ENCODE data around the gene OTOF. TPM values are rescaled to one million over a fixed set of nuclear protein-coding genes. Genes with fewer than 3 reads are reported as not detected.

The OTOF gene
- total and polyA plus RNA-seq, 2 of the 4 experiments (the other 2 are of a cell fraction) = 0.03 TPM; not detected in 1

DNA sequence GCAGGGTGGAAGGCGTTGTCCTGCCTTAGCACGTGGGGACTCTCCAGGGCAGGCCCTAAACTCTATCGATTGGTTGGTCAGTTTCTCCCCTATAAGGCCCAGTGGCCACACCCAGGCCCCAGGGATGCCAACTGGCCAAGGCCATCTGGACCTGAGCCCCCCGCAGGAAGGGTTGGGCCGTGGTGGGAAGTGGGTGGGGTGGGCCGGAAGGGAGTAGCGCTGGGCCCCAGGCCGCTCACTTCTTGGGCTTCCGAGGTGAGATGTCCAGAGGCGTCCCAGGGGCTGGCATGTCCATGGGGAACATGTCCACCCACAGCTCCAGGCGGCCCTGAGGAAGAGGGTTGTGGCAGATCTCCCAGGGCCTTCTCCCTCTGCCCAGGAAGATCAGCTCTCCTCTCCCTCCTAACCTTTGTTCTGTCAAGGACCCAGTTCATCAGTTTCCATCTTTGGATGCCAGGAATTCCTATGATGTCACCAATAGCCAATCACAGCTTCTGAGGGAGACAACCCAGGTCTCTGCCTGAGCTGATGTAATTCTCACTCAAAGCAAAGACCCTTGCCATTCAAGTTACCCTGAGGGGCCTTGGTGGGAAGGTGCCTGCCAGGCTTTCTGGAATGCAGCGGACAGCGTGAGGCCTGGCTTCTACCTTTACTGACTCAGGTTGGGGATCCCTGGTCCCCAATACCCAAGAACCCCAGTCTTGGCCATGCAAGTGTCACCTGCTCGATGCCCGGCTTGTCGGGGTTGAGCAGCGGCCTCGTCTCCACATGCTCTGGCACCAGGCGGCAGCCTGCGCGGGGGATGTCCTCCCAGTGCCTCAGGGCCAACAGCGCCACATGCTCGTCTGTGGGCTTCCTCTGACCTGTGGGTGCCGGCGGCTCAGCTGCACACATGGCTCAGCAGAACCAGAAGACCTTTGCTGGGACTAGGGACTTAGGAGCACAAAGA, 14.4 kb downstream of the OTOF start:
- dilution Hi-C loops (cut with HindIII; ENCODE audit: low sequenced_read_pairs, unreplicated experiment) = no loop called here
- Histone ChIP-seq H3K36me3 (ENCODE audit: control insufficient read depth, insufficient read depth, low read length) (no peaks in the 10 kb centered on the region), H3K9me3 (ENCODE audit: control insufficient read depth, insufficient read depth, low read length) (no peaks in the 10 kb centered on the region), H2BK5ac (ENCODE audit: low read depth, low read length, poor library complexity, severe bottlenecking) (no peak overlapping the region), H2AK5ac (ENCODE audit: low read depth, low read length) (no peak overlapping the region), H3K4me3 (ENCODE audit: insufficient read depth, low read depth, low read length) (no peak overlapping the region), H4K20me1 (ENCODE audit: insufficient read depth, low read length) (no peaks in the 10 kb centered on the region), H4K5ac (ENCODE audit: low read depth, low read length) (no peak overlapping the region), H3K9me1 (ENCODE audit: insufficient read depth, low read length) (no peaks in the 10 kb centered on the region), H3K14ac (replicated peaks; ENCODE audit: low read depth, low read length) (no peak overlapping the region), H3K23ac (ENCODE audit: low read depth, low read length) (no peak overlapping the region), H3K18ac (ENCODE audit: low read depth, low read length) (no peak overlapping the region), H3K4me2 (ENCODE audit: low read depth, low read length) (no peak overlapping the region), H2BK20ac (ENCODE audit: low read depth, low read length) (no peak overlapping the region), H2AFZ (replicated peaks; ENCODE audit: low read length, poor library complexity) (peak overlapping the region; percentile 52), H2BK120ac (ENCODE audit: low read depth, low read length) (no peak overlapping the region), H3K79me1 (ENCODE audit: low read depth in 1 of 2, low read length in 2 of 2) (no peaks in the 10 kb centered on the region), H2AK9ac (replicated peaks; ENCODE audit: low read depth, low read length, poor library complexity) (no peak overlapping the region), H3K27ac (ENCODE audit: insufficient read depth, low read length) (no peak overlapping the region), H4K8ac (ENCODE audit: low read depth in 2 of 2, low read length in 2 of 2) (no peak overlapping the region), H3K4ac (ENCODE audit: low read depth, low read length) (no peak overlapping the region), H3K27me3 (ENCODE audit: control insufficient read depth, insufficient read depth, low read length) (peaks cover 4% of the 10 kb centered on the region; the same call in 1 of the 2 replicates), H4K91ac (ENCODE audit: insufficient read depth, low read depth, low read length) (no peak overlapping the region), H2BK15ac (ENCODE audit: low read depth, low read length) (no peak overlapping the region), H3K56ac (ENCODE audit: extremely low read depth, insufficient read depth, low read length) (no peak overlapping the region), H3K4me1 (ENCODE audit: control insufficient read depth, insufficient read depth, low read length) (no peaks in the 10 kb centered on the region), H3K9ac (ENCODE audit: low read depth, low read length) (no peak overlapping the region)
- POLR2A ChIA-PET (ENCODE audit: unreplicated experiment) = no interaction called here
- in situ Hi-C loops (cut with MboI; ENCODE audit: low sequenced_read_pairs) = no loop called here
- intact Hi-C loops (cut with micrococcal nuclease) = loop anchor here (10.0 kb wide), 1 partner anchor 139 kb away; no protein-coding TSS in a partner anchor
- WGBS, 2 experiments (ENCODE audit: extremely low coverage in 2 of 2, insufficient read length in 1 of 2) = 83% methylated on average over 7 of the region's 25 CpGs; no CpG with 5 or more reads in 1 of the 2 experiments
- no TSS peak for BruUV-seq (replicated peaks)
- no peak for DNase-seq
- CTCF ChIA-PET = interaction anchor here (1.2 kb wide), 1 partner anchor 14 kb away, joined by 3 read pairs; the partner anchor contains the start of gene OTOF
- no peak for ATAC-seq (ENCODE audit: low read depth)
- TF ChIP-seq RFX5 (IDR thresholded peaks at IDR 0.05; ENCODE audit: low read depth, low read length) (no peak), RAD21 (IDR thresholded peaks at IDR 0.05; ENCODE audit: low read length) (no peak), RCOR1 (IDR thresholded peaks at IDR 0.05; ENCODE audit: insufficient replicate concordance, low read length) (no peak), CEBPB (IDR thresholded peaks at IDR 0.05; ENCODE audit: low read depth, low read length) (no peak), NFE2L2 (IDR thresholded peaks at IDR 0.05; ENCODE audit: low read depth, low read length) (no peak), SMC3 (IDR thresholded peaks at IDR 0.05; ENCODE audit: low read depth, low read length) (no peak), MAFK (IDR thresholded peaks at IDR 0.05; ENCODE audit: low read depth, low read length) (no peak), POLR2A (IDR thresholded peaks at IDR 0.05; ENCODE audit: low read depth, low read length) (no peak), MAZ (IDR thresholded peaks at IDR 0.05; ENCODE audit: borderline replicate concordance, low read depth, low read length) (no peak), MXI1 (IDR thresholded peaks at IDR 0.05; ENCODE audit: borderline replicate concordance, low read depth, low read length) (no peak), BHLHE40 (IDR thresholded peaks at IDR 0.05; ENCODE audit: low read depth, low read length) (no peak), FOS (IDR thresholded peaks at IDR 0.05; ENCODE audit: low read depth, low read length) (no peak)
- TF ChIP-seq, protein P1, sequence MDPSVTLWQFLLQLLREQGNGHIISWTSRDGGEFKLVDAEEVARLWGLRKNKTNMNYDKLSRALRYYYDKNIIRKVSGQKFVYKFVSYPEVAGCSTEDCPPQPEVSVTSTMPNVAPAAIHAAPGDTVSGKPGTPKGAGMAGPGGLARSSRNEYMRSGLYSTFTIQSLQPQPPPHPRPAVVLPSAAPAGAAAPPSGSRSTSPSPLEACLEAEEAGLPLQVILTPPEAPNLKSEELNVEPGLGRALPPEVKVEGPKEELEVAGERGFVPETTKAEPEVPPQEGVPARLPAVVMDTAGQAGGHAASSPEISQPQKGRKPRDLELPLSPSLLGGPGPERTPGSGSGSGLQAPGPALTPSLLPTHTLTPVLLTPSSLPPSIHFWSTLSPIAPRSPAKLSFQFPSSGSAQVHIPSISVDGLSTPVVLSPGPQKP (IDR thresholded peaks at IDR 0.05; ENCODE audit: borderline replicate concordance, low read depth, low read length) = no peak
- TF ChIP-seq, protein P2, sequence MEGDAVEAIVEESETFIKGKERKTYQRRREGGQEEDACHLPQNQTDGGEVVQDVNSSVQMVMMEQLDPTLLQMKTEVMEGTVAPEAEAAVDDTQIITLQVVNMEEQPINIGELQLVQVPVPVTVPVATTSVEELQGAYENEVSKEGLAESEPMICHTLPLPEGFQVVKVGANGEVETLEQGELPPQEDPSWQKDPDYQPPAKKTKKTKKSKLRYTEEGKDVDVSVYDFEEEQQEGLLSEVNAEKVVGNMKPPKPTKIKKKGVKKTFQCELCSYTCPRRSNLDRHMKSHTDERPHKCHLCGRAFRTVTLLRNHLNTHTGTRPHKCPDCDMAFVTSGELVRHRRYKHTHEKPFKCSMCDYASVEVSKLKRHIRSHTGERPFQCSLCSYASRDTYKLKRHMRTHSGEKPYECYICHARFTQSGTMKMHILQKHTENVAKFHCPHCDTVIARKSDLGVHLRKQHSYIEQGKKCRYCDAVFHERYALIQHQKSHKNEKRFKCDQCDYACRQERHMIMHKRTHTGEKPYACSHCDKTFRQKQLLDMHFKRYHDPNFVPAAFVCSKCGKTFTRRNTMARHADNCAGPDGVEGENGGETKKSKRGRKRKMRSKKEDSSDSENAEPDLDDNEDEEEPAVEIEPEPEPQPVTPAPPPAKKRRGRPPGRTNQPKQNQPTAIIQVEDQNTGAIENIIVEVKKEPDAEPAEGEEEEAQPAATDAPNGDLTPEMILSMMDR (conservative IDR thresholded peaks at IDR 0.05; ENCODE audit: low read depth, low read length) = no peak
